ENCODE results near the gene APBB2.
A peak's percentile ranks its signal among the peaks of the same experiment; 100 is the strongest.
"Not testable (repeated sequence)": the region's sequence is repeated elsewhere in the genome, so short reads cannot be mapped to it uniquely, and the experiment has no call there.

The APBB2 gene

GRCh38 chr4:40908297-40908696 is 306.0 kb downstream of the APBB2 start:
- peak; percentile 72 for DNase-seq (ENCODE audit: low read depth, low spot score)

- no peak for DNase-seq (ENCODE audit: low read depth, low spot score)
These were observed 308.9 kb downstream of the APBB2 start for GRCh38 chr4:40905414-40905813.

DNA sequence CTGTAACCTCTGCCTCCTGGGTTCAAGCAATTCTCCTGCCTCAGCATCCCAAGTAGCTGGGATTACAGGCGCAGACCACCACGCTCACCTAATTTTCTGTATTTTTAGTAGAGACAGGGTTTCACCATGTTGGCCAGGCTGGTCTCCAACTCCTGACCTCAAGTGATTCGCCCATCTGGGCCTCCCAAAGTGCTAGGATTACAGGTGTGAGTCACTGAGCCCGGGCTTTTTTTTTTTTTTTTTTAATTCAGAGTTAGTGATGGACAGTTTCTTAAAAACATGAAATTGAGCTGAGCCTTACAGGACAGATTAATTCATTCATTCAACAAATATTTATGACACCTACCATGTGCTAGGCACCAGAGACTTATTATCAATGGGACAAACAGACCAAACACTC is 313.8 kb downstream of the APBB2 start:
- not testable (repeated sequence) for DNase-seq (ENCODE audit: low read depth, low spot score)

- DNase-seq (ENCODE audit: low read depth, low spot score): peak; percentile 87
These were observed 316.7 kb downstream of the APBB2 start for GRCh38 chr4:40897557-40898203.

DNA sequence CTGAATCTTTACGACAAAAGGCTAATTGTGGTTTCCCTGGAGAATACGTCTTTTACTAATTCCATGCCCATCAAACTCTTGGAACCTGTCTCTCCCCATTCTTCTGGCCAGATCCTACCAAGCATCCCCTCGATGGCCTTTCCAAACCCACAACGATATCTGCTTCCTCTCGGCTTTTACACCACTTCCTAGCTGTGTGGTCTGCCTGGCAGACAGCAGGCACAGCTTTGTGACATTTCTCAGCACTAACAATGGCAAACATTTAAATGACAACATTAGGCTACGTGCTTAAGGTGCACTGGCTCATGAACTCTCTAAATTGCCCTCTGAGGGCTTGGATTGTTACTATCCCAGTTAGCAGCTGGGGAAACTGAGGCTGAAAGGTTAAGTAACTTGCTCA is 323.6 kb downstream of the APBB2 start:
- no peak for DNase-seq (ENCODE audit: low read depth, low spot score)

GRCh38 chr4:40890199-40890598 is 324.1 kb downstream of the APBB2 start:
- no peak for DNase-seq (ENCODE audit: low read depth, low spot score)

GRCh38 chr4:40888933-40889332 is 325.4 kb downstream of the APBB2 start:
- no peak for DNase-seq (ENCODE audit: low read depth, low spot score)

DNA sequence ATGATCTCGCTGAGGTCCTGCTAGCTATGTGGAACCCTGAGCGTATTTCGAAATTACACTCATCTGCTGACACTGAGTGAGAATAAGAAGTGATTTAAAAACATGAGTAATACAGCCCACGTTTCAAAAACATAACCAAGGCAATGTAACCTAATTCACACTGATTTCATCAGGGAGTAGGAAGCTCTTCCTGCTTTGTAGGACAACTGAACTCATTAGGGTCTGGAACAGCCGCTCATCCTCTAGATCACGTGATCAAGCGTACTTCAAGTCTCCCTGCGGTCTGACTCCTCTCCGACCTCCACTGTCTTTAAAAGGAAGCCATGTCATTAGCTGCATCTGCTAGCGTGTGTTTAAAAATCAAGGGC is 326.6 kb downstream of the APBB2 start:
- no peak for DNase-seq (ENCODE audit: low read depth, low spot score)

DNA sequence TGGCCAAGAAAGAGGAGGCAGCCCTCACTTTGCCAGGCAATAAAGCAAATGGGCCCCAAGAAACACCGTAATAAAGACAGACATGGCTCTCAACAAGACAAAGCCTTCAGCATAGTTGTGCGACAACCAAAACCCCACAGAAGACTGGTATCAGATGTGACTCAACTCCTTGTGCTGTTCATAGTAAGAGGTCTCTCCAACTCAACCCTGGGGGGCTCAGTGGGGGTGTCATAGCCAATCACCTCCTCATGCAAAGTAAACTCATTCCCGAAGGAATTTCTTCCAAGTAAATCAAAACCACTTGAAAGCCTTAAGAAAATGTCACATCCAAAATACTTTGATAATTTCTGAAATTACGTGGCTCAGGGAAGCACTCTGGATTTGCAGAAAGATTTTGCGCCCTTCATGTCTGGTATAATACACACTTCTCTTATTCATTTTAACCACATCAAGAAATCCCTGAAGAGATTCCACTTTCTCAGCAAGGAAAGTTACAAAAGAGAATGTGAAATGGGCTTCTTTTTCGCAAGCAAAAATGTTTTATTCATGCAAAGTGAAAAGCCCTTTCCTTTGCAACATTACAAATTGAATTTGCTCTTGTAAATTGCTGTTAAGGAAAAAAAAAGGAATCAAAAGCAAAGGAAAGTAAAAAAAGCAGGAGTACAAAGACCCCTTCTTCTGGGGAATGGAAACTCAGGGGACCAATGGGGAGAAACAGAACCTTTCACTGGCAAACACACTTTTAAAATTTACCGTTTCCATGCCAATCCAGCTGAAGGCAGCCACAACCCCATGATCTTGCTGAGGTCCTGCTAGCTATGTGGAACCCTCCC is 327.2 kb downstream of the APBB2 start:
- no peak for DNase-seq (ENCODE audit: low read depth, low spot score)

DNA sequence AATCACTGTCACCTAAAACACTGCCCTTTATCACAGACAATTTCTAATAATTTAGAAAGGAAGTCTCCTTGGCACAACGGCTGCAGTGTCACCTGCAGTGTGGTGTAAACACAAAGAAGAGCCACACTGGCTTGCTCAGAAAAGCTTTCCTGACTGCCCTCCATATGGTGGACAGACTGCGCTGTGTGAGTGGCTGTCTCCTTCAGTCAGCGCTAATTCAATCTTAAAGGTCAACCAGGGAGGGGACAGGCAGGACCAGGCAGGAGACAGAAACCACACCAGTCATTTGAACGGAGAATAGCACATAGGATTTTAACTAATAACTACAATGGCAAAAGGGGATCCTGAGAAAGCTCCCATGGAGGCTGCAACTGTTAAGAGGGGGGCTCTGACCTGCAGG is 332.5 kb downstream of the APBB2 start:
- no peak for DNase-seq (ENCODE audit: low read depth, low spot score)

GRCh38 chr4:40881096-40881495 is 333.2 kb downstream of the APBB2 start:
- no peak for DNase-seq (ENCODE audit: low read depth, low spot score)

DNA sequence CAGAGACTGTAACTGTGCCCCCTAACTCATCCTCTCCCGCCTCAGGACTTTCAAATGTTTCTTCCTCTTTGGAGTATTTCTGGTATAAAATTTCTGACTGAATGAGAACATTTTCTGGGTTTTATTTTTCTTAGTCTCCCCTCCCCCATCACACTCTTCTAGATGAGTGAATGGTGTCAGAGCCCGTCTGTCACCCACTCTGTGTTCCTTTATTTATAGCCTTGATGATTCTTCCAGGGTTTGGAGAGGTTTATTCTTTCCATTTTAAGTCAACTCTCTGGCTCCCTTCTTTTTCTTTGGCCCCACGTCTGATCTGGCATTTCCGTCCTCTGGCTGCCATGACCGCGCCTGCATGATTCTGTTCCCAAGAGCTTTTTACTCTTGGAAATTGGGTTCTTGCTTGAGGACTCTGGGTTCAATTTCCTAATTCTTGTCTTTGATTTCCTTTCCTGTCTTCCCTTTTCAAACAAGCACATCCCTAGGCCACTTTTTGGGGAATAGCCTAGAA is 335.7 kb downstream of the APBB2 start:
- DNase-seq (ENCODE audit: low read depth, low spot score): no peak

DNA sequence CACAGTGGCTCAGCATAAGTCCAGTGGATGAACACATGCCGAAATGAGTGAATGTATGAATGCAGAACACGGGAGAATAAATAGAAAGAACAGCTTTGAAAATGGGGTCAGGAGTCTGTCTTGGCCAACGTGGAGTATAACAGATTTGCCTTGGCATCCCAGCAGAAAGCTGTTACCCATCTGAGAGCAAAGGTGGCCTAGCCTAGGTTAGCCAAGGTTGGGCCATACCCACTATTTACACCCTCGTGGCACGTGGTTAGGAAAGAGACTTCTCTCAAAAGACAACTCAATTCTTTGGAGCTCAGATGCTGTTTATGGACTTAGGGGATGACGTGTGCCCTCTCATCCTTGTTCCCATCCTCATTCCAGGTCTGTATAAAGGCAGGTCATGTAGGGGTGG is 337.3 kb downstream of the APBB2 start:
- DNase-seq (ENCODE audit: low read depth, low spot score): no peak

DNA sequence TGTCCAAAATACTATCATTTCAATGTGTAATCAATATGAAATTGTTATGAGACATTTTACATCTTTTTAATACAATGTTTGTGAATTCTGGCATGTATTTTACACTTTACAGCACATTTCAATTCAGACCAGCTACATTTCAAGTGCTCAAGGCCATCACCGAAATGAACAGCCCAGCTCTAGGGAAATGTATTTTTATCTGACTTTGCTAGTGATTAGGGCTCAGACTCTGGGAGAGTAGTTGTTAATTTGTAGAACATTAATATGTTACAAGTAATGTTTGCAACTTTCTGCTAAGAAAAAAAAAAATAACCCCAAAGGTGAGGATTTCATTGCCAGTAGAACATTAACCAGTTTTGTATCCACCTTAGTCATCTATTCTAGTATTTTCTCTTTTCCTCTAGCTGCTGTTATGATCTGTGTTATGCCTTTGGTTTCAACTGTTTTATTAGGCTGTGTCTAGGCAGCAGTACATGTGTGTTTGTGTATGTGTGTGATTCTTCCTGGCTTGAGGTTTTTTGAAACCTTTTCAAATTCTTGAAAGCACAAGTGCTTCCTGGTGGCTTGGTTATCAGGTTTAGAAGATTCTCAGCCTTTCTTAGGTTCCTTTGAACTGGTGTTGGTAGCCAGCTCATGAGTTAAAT is 338.7 kb downstream of the APBB2 start:
- no peak for DNase-seq (ENCODE audit: low read depth, low spot score)

- no peak for DNase-seq (ENCODE audit: low read depth, low spot score)
These were observed 339.4 kb downstream of the APBB2 start for GRCh38 chr4:40874901-40875300.

GRCh38 chr4:40874331-40874730 is 340.0 kb downstream of the APBB2 start:
- no peak for DNase-seq (ENCODE audit: low read depth, low spot score)

DNA sequence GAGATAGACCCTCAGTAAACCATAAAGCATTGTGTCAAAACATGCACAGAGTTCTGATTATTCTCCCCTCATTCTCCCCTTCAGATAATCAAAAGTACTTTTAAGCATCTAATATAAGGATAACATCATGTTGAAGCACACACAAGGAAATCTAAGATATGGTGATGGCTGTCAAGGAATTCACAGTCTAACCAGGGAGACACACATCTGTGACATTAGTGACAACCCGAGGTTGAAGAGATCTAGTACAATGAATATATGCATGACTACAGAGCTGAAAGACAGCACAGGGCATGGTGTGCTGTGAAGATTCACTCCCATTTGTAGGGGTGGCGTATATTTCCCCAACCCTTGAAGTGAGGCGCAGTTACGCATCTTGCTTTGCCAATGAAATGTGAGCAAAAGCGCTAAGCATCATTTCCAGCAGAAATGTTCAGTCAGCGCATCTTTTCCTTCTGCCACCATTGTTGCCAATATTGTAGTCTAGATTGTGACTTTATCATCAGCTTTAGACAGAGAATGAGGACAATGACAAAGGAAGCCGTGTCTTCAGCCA is 342.6 kb downstream of the APBB2 start:
- no peak for DNase-seq (ENCODE audit: low read depth, low spot score)

GRCh38 chr4:40870150-40870549 is 344.2 kb downstream of the APBB2 start:
- DNase-seq (ENCODE audit: low read depth, low spot score): no peak

GRCh38 chr4:40865696-40866095 is 348.6 kb downstream of the APBB2 start:
- no peak for DNase-seq (ENCODE audit: low read depth, low spot score)

GRCh38 chr4:40864531-40864930 is 349.8 kb downstream of the APBB2 start:
- DNase-seq (ENCODE audit: low read depth, low spot score): no peak

GRCh38 chr4:40858962-40859361 is 355.4 kb downstream of the APBB2 start:
- no peak for DNase-seq (ENCODE audit: low read depth, low spot score)

GRCh38 chr4:40857956-40858355 is 356.4 kb downstream of the APBB2 start:
- no peak for DNase-seq (ENCODE audit: low read depth, low spot score)
